Measurements from ENCODE around the gene LUZP2. TPM values are rescaled to one million over a fixed set of nuclear protein-coding genes. Genes with fewer than 3 reads are reported as not detected.

LUZP2 gene
- total and polyA plus RNA-seq, 9 of the 15 experiments (the other 6 are each of a cell fraction or from before 2014, with no cell fraction given), result not detected

DNA sequence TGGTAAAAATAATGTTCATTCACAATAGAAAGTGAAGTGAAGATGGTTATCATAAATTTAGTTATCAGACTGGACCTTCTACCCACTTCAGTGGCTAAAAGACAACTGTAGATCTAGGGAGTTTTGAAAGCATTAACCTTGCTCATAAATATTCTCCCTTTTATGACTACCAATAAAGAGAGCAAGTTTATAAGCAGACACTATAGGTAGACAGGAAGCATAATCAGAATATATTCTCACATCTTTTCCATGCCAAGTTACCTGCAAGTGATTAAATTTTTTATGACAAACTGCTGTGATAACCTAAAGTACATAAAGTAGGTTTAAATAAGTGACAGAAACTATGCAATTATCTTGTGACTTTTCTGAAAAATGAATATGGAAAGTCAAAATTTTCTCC is 62.5 kb downstream of the LUZP2 start:
- Histone ChIP-seq H3K36me3 (ENCODE audit: control insufficient read depth, insufficient read depth, low read length) (no peaks in the 10 kb centered on the region), H3K9ac (ENCODE audit: insufficient read depth in 1 of 2, low read depth in 2 of 2, low read length in 2 of 2) (no peak overlapping the region), H3K27me3 (ENCODE audit: control insufficient read depth in 2 of 2, insufficient read depth in 2 of 2, low read length in 2 of 2) (no peaks in the 10 kb centered on the region), H3K4me3 (no peak overlapping the region), H4K20me1 (replicated peaks; ENCODE audit: control insufficient read depth, insufficient read depth, low read length) (no peaks in the 10 kb centered on the region), H3K27ac (ENCODE audit: extremely low read depth, low read depth, low read length) (no peak overlapping the region), H3K9me3 (replicated peaks; ENCODE audit: control insufficient read depth, insufficient read depth, low read depth, low read length) (no peaks in the 10 kb centered on the region), H3K4me2 (ENCODE audit: insufficient read depth, low read length) (no peak overlapping the region), H3K79me2 (ENCODE audit: control insufficient read depth, insufficient read depth, low read length) (no peaks in the 10 kb centered on the region), H3K4me1 (replicated peaks in 1 of 2; ENCODE audit: control insufficient read depth in 2 of 2, insufficient read depth in 2 of 2, low read length in 2 of 2) (no peaks in the 10 kb centered on the region), H3K9me1 (ENCODE audit: control insufficient read depth, insufficient read depth, low read length) (no peaks in the 10 kb centered on the region), H2AFZ (ENCODE audit: low read depth, low read length) (no peak overlapping the region)
- DNase-seq (ENCODE audit: extremely low read depth in 1 of 4, low spot score in 3 of 4), result no peak
- TF ChIP-seq RBM15 (IDR thresholded peaks at IDR 0.05; ENCODE audit: insufficient read depth, low read length) (no peak), EWSR1 (IDR thresholded peaks at IDR 0.05; ENCODE audit: borderline replicate concordance, low read depth, partially characterized antibody) (no peak), EGR1 (conservative IDR thresholded peaks at IDR 0.05) (no peak), XRCC4 (IDR thresholded peaks at IDR 0.05; ENCODE audit: extremely low read depth, insufficient read depth, insufficient read length) (no peak), ZNF143 (CRISPR knock-in tag; IDR thresholded peaks at IDR 0.05) (no peak)
- FAIRE-seq, result no peak
- intact Hi-C loops (cut with micrococcal nuclease), result no loop called here
- no TSS peak for BruUV-seq (replicated peaks)
- ChIA-PET CTCF (ENCODE audit: low intra/inter-chr PET ratio) (no interaction called here), POLR2A (no interaction called here)
- in situ Hi-C loops (cut with MboI), result no loop called here
- no peak for ATAC-seq

DNA sequence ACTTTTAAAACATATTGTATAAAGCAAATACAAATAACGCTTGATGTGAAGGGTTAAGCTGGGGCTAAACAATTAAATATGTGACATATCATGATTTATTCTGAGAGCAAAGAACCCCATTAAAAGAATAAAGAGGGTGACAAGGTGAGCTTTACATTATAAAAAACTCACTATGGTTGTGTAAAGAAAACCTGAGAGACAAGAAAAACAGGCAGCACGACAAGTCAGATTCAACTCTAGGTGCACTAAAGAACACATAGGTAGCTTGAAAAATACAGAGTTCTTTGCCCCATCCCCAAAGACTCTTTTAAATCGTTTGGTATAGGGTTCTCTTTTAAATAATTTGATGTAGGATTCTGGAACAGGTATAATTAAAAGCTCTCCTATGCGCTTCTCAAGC is 63.5 kb downstream of the LUZP2 start:
- Histone ChIP-seq H3K9me1 (ENCODE audit: control insufficient read depth, insufficient read depth, low read length) (no peaks in the 10 kb centered on the region), H3K4me3 (no peak overlapping the region), H2AFZ (ENCODE audit: low read depth, low read length) (no peak overlapping the region), H3K4me2 (ENCODE audit: insufficient read depth, low read length) (no peak overlapping the region), H3K79me2 (ENCODE audit: control insufficient read depth, insufficient read depth, low read length) (no peaks in the 10 kb centered on the region), H4K20me1 (replicated peaks; ENCODE audit: control insufficient read depth, insufficient read depth, low read length) (no peaks in the 10 kb centered on the region), H3K4me1 (replicated peaks in 1 of 2; ENCODE audit: control insufficient read depth in 2 of 2, insufficient read depth in 2 of 2, low read length in 2 of 2) (no peaks in the 10 kb centered on the region), H3K36me3 (ENCODE audit: control insufficient read depth, insufficient read depth, low read length) (no peaks in the 10 kb centered on the region), H3K9me3 (replicated peaks; ENCODE audit: control insufficient read depth, insufficient read depth, low read depth, low read length) (no peaks in the 10 kb centered on the region), H3K9ac (ENCODE audit: insufficient read depth in 1 of 2, low read depth in 2 of 2, low read length in 2 of 2) (no peak overlapping the region), H3K27ac (ENCODE audit: extremely low read depth, low read depth, low read length) (no peak overlapping the region), H3K27me3 (ENCODE audit: control insufficient read depth in 2 of 2, insufficient read depth in 2 of 2, low read length in 2 of 2) (no peaks in the 10 kb centered on the region)
- ChIA-PET CTCF (ENCODE audit: low intra/inter-chr PET ratio) (no interaction called here), POLR2A (no interaction called here)
- no peak for ATAC-seq
- intact Hi-C loops (cut with micrococcal nuclease) (no loop called here), in situ Hi-C loops (cut with MboI) (no loop called here)
- WGBS (ENCODE audit: insufficient coverage, low coverage, missing lambda C conversion rate), result 0% methylated on average over 4 of the region's 4 CpGs
- no peak for DNase-seq (ENCODE audit: extremely low read depth in 1 of 4, low spot score in 3 of 4)
- BruUV-seq (replicated peaks), result no TSS peak
- TF ChIP-seq POLR3G (IDR thresholded peaks at IDR 0.05; ENCODE audit: extremely low read depth, insufficient read length, insufficient replicate concordance) (no peak), HDAC1 (IDR thresholded peaks at IDR 0.05) (no peak), TAF7 (tag; IDR thresholded peaks at IDR 0.05) (no peak), ZFP1 (CRISPR knock-in tag; IDR thresholded peaks at IDR 0.05) (no peak)
- TF ChIP-seq, protein P1, sequence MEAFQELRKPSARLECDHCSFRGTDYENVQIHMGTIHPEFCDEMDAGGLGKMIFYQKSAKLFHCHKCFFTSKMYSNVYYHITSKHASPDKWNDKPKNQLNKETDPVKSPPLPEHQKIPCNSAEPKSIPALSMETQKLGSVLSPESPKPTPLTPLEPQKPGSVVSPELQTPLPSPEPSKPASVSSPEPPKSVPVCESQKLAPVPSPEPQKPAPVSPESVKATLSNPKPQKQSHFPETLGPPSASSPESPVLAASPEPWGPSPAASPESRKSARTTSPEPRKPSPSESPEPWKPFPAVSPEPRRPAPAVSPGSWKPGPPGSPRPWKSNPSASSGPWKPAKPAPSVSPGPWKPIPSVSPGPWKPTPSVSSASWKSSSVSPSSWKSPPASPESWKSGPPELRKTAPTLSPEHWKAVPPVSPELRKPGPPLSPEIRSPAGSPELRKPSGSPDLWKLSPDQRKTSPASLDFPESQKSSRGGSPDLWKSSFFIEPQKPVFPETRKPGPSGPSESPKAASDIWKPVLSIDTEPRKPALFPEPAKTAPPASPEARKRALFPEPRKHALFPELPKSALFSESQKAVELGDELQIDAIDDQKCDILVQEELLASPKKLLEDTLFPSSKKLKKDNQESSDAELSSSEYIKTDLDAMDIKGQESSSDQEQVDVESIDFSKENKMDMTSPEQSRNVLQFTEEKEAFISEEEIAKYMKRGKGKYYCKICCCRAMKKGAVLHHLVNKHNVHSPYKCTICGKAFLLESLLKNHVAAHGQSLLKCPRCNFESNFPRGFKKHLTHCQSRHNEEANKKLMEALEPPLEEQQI (IDR thresholded peaks at IDR 0.05), result no peak
- FAIRE-seq, result no peak
